GM19372 (cell line): ENCODE results near the gene PNPLA6.

Experiments
- ATAC-seq: cut with Tn5 transposase; IDR thresholded peaks from one replicate; pipeline ENCODE4 v1.9.1; 2021; ENCODE audit warnings: mild to moderate bottlenecking, low read depth, moderate library complexity; ENCODE audit not compliant: unreplicated experiment

The PNPLA6 gene

GRCh38 chr19:7535047-7535997 lies at the start of gene PNPLA6:
TSS of gene PNPLA6 (plus strand) at chr19:7535717. CDS start at chr19:7535789, 72 bp downstream.
- peak; percentile 71 for ATAC-seq

- no peak for ATAC-seq
Observed at GRCh38 chr19:7486923-7487322, 48.6 kb upstream of the PNPLA6 start.

GRCh38 chr19:7488736-7489353 lies 46.7 kb upstream of the PNPLA6 start, which contains the start of gene PEX11G:
TSS of gene PEX11G (minus strand) at chr19:7489035. CDS start at chr19:7489010, 25 bp downstream.
- peak; percentile 96 for ATAC-seq

- ATAC-seq: no peak
Observed at GRCh38 chr19:7489609-7490044, 45.9 kb upstream of the PNPLA6 start.

- ATAC-seq: no peak
Observed at GRCh38 chr19:7492142-7492541, 43.4 kb upstream of the PNPLA6 start.

- ATAC-seq: no peak
Observed at GRCh38 chr19:7492558-7492957, 43.0 kb upstream of the PNPLA6 start.

- no peak for ATAC-seq
Observed at GRCh38 chr19:7494416-7495098, 41.0 kb upstream of the PNPLA6 start.

GRCh38 chr19:7497292-7497691 lies 38.2 kb upstream of the PNPLA6 start:
- ATAC-seq: no peak

GRCh38 chr19:7500811-7501450 lies 34.6 kb upstream of the PNPLA6 start:
- no peak for ATAC-seq

GRCh38 chr19:7502552-7502951 lies 33.0 kb upstream of the PNPLA6 start:
- no peak for ATAC-seq

GRCh38 chr19:7504684-7505083 lies 30.8 kb upstream of the PNPLA6 start:
- ATAC-seq: no peak

GRCh38 chr19:7505288-7505681 lies 30.2 kb upstream of the PNPLA6 start:
- ATAC-seq: no peak

GRCh38 chr19:7505682-7506384 lies 29.7 kb upstream of the PNPLA6 start:
- no peak for ATAC-seq

GRCh38 chr19:7506385-7507328 lies 28.9 kb upstream of the PNPLA6 start:
- no peak for ATAC-seq

- no peak for ATAC-seq
Observed at GRCh38 chr19:7507884-7508283, 27.6 kb upstream of the PNPLA6 start.

GRCh38 chr19:7509625-7510024 lies 25.9 kb upstream of the PNPLA6 start:
- no peak for ATAC-seq

- no peak for ATAC-seq
Observed at GRCh38 chr19:7512400-7512851, 23.1 kb upstream of the PNPLA6 start.

- no peak for ATAC-seq
Observed at GRCh38 chr19:7513809-7514642, 21.5 kb upstream of the PNPLA6 start.
